Smooth muscle cell (in vitro differentiated cells): ENCODE data around the gene GUK1. TPM values are rescaled to one million over a fixed set of nuclear protein-coding genes. Genes with fewer than 3 reads are reported as not detected.

Experiments
- DNase-seq: peaks from one replicate; lab custom pipeline; 2025; ENCODE audit not compliant: unreplicated experiment; lab: John Stamatoyannopoulos, UW
- H2AFZ ChIP-seq: fragments of 200-600 bp; sonication (generic); 2 replicates; pipeline ENCODE4 v1.6.0; 2016; ENCODE audit warnings: antibody characterized with exemption, low read depth, mild to moderate bottlenecking
- H3F3A ChIP-seq: fragments of 200-600 bp; sonication (generic); 2 replicates; pipeline ENCODE4 v1.6.0; 2017; ENCODE audit warnings: antibody characterized with exemption, low read depth
- H3K27ac ChIP-seq: fragments of 200-600 bp; sonication (generic); 2 replicates; pipeline ENCODE4 v1.5.1; 2016; ENCODE audit warnings: low read depth, mild to moderate bottlenecking
- H3K27me3 ChIP-seq: fragments of 200-600 bp; sonication (generic); 2 replicates; pipeline ENCODE4 v1.6.1; 2016; ENCODE audit warnings: low read depth, mild to moderate bottlenecking
- H3K36me3 ChIP-seq: fragments of 200-600 bp; sonication (generic); 2 replicates; pipeline ENCODE4 v1.5.1; 2016; ENCODE audit warnings: low read depth
- H3K4me1 ChIP-seq: fragments of 200-600 bp; sonication (generic); 2 replicates; pipeline ENCODE4 v1.5.1; 2016; ENCODE audit warnings: low read depth
- H3K4me2 ChIP-seq: fragments of 200-600 bp; sonication (generic); 2 replicates; pipeline ENCODE4 v1.6.0; 2016; ENCODE audit warnings: mild to moderate bottlenecking
- H3K4me3 ChIP-seq: fragments of 200-600 bp; sonication (generic); 2 replicates; pipeline ENCODE4 v1.5.1; 2016; ENCODE audit warnings: mild to moderate bottlenecking
- H3K79me2 ChIP-seq: fragments of 200-600 bp; sonication (generic); 2 replicates; pipeline ENCODE4 v1.6.0; 2016; ENCODE audit warnings: low read depth, mild to moderate bottlenecking
- H3K9ac ChIP-seq: fragments of 200-600 bp; sonication (generic); 2 replicates; pipeline ENCODE4 v1.6.0; 2016; ENCODE audit warnings: low read depth
- H3K9me3 ChIP-seq: fragments of 200-600 bp; sonication (generic); replicated peaks from 2 replicates; pipeline ENCODE4 v1.5.1; 2016; ENCODE audit warnings: low read depth
- H4K20me1 ChIP-seq: fragments of 200-600 bp; sonication (generic); 2 replicates; pipeline ENCODE4 v1.6.0; 2016; ENCODE audit warnings: low read depth
- CTCF ChIP-seq: fragments of 200-600 bp; sonication (generic); IDR thresholded peaks from 2 replicates; pipeline ENCODE4 v1.5.1; 2017; ENCODE audit warnings: borderline replicate concordance, mild to moderate bottlenecking, antibody characterized with exemption; ENCODE audit not compliant: insufficient read depth, poor library complexity, severe bottlenecking
- WGBS: methylation state at CpG from one replicate; pipeline ENCODE4 v1.1.7; 2016; ENCODE audit warnings: low lambda C conversion rate; 5-methylcytosine and 5-hydroxymethylcytosine counted together
- polyA plus RNA-seq: library from polyadenylated mRNA; unstranded; fragments of >200 nt; fragmentation: Nextera tagmentation; extraction: Ambion mirVana; gene quantifications from 2 replicates; pipeline ENCODE4 v1.2.1, GENCODE V29; 2016
- total RNA-seq: library from RNA; depleted of rRNA; stranded (reverse); fragments of >200 nt; gene quantifications from 2 replicates; pipeline ENCODE4 v1.2.3, GENCODE V29; 2014

Gene GUK1
- total and polyA plus RNA-seq, 2 experiments from 2014 or later: 205 to 465 TPM

- Histone ChIP-seq H3K27ac (peak overlapping the region; percentile 100), H3K79me2 (peaks cover 12% of the 10 kb centered on the region), H3K27me3 (no peaks in the 10 kb centered on the region), H3K4me3 (peak overlapping the region; percentile 67), H3F3A (no peaks in the 10 kb centered on the region), H4K20me1 (no peaks in the 10 kb centered on the region), H3K9me3 (no peaks in the 10 kb centered on the region), H2AFZ (no peak overlapping the region), H3K9ac (peak overlapping the region; percentile 85), H3K4me1 (peaks cover 13% of the 10 kb centered on the region), H3K4me2 (peak overlapping the region; percentile 97), H3K36me3 (no peaks in the 10 kb centered on the region)
- DNase-seq: no peak
- TF ChIP-seq CTCF: no peak
- WGBS: 70% methylated on average over 20 of the region's 20 CpGs
Observed at GRCh38 chr1:228164561-228165371, 24.7 kb downstream of the GUK1 start.

GRCh38 chr1:228165372-228166169 is 25.5 kb downstream of the GUK1 start, which contains the start of gene IBA57:
Gene IBA57 (plus strand): TSS chr1:228165804. CDS start chr1:228165817, 13 bp downstream.
- H3K36me3 ChIP-seq: no peaks in the 10 kb centered on the region
- no peak within 1 kb of the TSS for H2AFZ ChIP-seq
- H3K9me3 ChIP-seq: no peaks in the 10 kb centered on the region
- peak; percentile 98 for DNase-seq
- TF ChIP-seq CTCF: peak; percentile 89
- H3K9ac ChIP-seq: peak within 1 kb of the TSS; percentile 97
- H4K20me1 ChIP-seq: no peaks in the 10 kb centered on the region
- no peaks in the 10 kb centered on the region for H3F3A ChIP-seq
- peak within 1 kb of the TSS; percentile 100 for H3K27ac ChIP-seq
- WGBS: under 1% methylated on average over 59 of the region's 93 CpGs
- peak within 1 kb of the TSS; percentile 97 for H3K4me3 ChIP-seq
- H3K79me2 ChIP-seq: peaks cover 12% of the 10 kb centered on the region
- peaks cover 13% of the 10 kb centered on the region for H3K4me1 ChIP-seq
- H3K4me2 ChIP-seq: peak within 1 kb of the TSS; percentile 97
- H3K27me3 ChIP-seq: no peaks in the 10 kb centered on the region

- Histone ChIP-seq H3K79me2 (peaks cover 12% of the 10 kb centered on the region), H4K20me1 (no peaks in the 10 kb centered on the region), H2AFZ (no peak overlapping the region), H3F3A (no peaks in the 10 kb centered on the region), H3K27ac (peak overlapping the region; percentile 100), H3K27me3 (no peaks in the 10 kb centered on the region), H3K4me3 (peak overlapping the region; percentile 97), H3K9ac (peak overlapping the region; percentile 97), H3K4me2 (peak overlapping the region; percentile 94), H3K36me3 (no peaks in the 10 kb centered on the region), H3K4me1 (peaks cover 13% of the 10 kb centered on the region), H3K9me3 (no peaks in the 10 kb centered on the region)
- DNase-seq: peak; percentile 88
- WGBS: 30% methylated on average over 22 of the region's 26 CpGs
- peak; percentile 14 for TF ChIP-seq CTCF
Observed at GRCh38 chr1:228166170-228166936, 26.3 kb downstream of the GUK1 start.
